ENCODE measurements around the gene CTU2. TPM values are rescaled to one million over a fixed set of nuclear protein-coding genes. Genes with fewer than 3 reads are reported as not detected.
A peak's percentile ranks its signal among the peaks of the same experiment; 100 is the strongest.

The CTU2 gene
- total and polyA plus RNA-seq, 2 of the 8 experiments (the other 6 are each of a cell fraction or from before 2014, with no cell fraction given), result 32.7 to 42.9 TPM

DNA sequence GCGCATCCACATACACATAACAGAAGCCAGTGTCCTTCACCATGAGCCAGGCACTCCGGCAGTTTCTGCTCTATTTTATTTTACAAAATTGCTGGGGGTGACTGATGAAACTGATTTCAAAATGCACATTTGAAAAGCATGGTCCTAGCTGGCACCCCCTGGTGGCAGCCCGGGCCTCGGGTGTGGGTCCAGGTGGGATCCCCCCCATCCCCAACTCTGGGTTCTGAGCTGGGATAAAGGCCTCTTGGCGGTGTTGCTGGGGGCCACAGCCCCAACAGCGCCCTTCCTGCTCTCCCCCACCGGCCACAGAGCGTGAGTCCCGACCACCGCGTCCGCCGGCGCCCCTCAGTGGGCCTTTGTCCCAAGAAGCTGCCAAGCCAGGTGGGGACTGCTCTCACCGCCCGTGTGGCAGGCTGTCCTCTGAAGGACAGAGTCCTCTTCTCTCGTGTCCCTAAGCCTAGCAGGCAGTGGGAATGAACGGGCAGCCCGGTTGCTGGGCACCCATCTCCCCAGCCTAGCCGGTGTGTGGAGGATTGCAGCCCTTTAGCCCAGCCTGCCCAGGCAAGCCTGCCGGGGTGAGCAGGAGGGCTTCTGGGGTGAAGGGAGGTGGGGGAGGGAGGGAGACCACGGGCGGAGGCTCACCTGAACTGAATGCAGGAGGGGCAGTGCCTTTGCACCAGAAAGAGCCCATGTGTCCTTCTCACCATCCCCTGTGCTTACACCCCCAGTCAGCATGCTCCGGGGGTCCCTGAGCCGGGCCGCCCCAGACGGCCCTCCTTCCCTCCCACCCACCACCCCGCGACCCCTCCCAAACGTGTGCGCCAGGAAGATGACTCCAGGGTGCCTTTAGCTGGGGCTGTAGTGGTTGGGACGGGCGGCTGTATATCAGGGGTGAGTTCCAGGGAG is 20.9 kb upstream of the CTU2 start (continued):
- TF ChIP-seq, protein P1, sequence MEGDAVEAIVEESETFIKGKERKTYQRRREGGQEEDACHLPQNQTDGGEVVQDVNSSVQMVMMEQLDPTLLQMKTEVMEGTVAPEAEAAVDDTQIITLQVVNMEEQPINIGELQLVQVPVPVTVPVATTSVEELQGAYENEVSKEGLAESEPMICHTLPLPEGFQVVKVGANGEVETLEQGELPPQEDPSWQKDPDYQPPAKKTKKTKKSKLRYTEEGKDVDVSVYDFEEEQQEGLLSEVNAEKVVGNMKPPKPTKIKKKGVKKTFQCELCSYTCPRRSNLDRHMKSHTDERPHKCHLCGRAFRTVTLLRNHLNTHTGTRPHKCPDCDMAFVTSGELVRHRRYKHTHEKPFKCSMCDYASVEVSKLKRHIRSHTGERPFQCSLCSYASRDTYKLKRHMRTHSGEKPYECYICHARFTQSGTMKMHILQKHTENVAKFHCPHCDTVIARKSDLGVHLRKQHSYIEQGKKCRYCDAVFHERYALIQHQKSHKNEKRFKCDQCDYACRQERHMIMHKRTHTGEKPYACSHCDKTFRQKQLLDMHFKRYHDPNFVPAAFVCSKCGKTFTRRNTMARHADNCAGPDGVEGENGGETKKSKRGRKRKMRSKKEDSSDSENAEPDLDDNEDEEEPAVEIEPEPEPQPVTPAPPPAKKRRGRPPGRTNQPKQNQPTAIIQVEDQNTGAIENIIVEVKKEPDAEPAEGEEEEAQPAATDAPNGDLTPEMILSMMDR (IDR thresholded peaks at IDR 0.05; ENCODE audit: control extremely low read depth in 1 of 3, insufficient read depth in 1 of 3, low read depth in 1 of 3, low read length in 3 of 3), result peak; percentile 35 to 51 (median 50)
- TF ChIP-seq ZNF274 (IDR thresholded peaks at IDR 0.05; ENCODE audit: borderline replicate concordance, extremely low read depth, low read length) (no peak), KDM1A (IDR thresholded peaks at IDR 0.05; ENCODE audit: borderline replicate concordance, low read length) (no peak), PHF8 (conservative IDR thresholded peaks at IDR 0.05; ENCODE audit: low read depth, low read length) (no peak), CHD1 (IDR thresholded peaks at IDR 0.05; ENCODE audit: low read depth, low read length) (no peak), SAP30 (IDR thresholded peaks at IDR 0.05; ENCODE audit: insufficient read depth, insufficient replicate concordance, low read length) (no peak), GABPA (IDR thresholded peaks at IDR 0.05; ENCODE audit: borderline replicate concordance, insufficient read depth, low read length) (peak; percentile 44; the same call in 1 of the 2 replicates), SIN3A (conservative IDR thresholded peaks at IDR 0.05 in 1 of 2, IDR thresholded peaks at IDR 0.05 in 1 of 2; ENCODE audit: low read depth in 1 of 2, low read length in 2 of 2) (no peak; a peak in 1 of 4 replicates), CBX5 (IDR thresholded peaks at IDR 0.05; ENCODE audit: low read depth, low read length) (no peak)

Data from H1 (cell line).